ENCODE results near the gene NRXN3. TPM values are rescaled to one million over a fixed set of nuclear protein-coding genes. Genes with fewer than 3 reads are reported as not detected.

The NRXN3 gene
- total RNA-seq, 1 donor from 2014 or later: 18.0 TPM

DNA sequence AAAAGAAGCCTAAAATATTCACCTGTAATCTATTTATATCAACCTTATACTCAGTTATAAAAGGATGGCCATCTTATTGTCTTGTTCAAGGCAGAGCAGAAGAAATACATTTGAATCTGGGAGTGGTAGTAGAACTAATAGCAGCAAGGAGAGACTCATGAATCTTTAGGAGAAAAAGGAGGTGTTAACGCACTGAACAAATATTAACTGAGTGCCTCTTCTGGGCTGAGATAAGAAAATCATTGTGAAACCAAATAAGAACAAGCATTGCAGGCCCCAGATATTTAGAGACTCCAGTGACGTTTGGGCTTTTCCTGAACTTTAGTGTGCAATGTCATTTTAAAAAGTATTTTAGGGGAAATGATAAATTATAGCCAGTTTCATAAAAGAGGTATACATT lies 1250.6 kb downstream of the NRXN3 start:
- H3K4me1 ChIP-seq (ENCODE audit: insufficient read depth, low read length): no peaks in the 10 kb centered on the region
- no peaks in the 10 kb centered on the region for H3K27me3 ChIP-seq (ENCODE audit: insufficient read depth, low read length)
- no peak overlapping the region for H3K4me2 ChIP-seq (ENCODE audit: low read length)
- H3K4me3 Mint-ChIP-seq (ENCODE audit: unreplicated experiment): no peak overlapping the region
- no peaks in the 10 kb centered on the region for H3K27me3 Mint-ChIP-seq (ENCODE audit: low read depth, unreplicated experiment)
- no peak overlapping the region for H3K9ac ChIP-seq (ENCODE audit: low read length)
- H3K9me3 ChIP-seq (ENCODE audit: insufficient read depth, low read depth, low read length): no peaks in the 10 kb centered on the region
- H4K20me1 ChIP-seq (ENCODE audit: insufficient read depth, low read length): no peaks in the 10 kb centered on the region
- no peak overlapping the region for H3K4me3 ChIP-seq (ENCODE audit: insufficient read depth, low read depth, low read length)
- no peaks in the 10 kb centered on the region for H3K79me2 ChIP-seq (ENCODE audit: insufficient read depth, low read length)
- peaks cover 2% of the 10 kb centered on the region for H3K9me3 Mint-ChIP-seq (ENCODE audit: unreplicated experiment)
- no peaks in the 10 kb centered on the region for H3K4me1 Mint-ChIP-seq (ENCODE audit: low read depth, unreplicated experiment)
- H3K36me3 ChIP-seq (ENCODE audit: insufficient read depth, low read length): no peaks in the 10 kb centered on the region
- no peak overlapping the region for H3K27ac Mint-ChIP-seq (ENCODE audit: unreplicated experiment)
- TF ChIP-seq CTCF (IDR thresholded peaks at IDR 0.05; ENCODE audit: insufficient read depth, low read depth, low read length) (no peak), EZH2 (IDR thresholded peaks at IDR 0.05; ENCODE audit: insufficient read depth, low read length) (no peak)
- no peak overlapping the region for H2AFZ ChIP-seq (ENCODE audit: low read depth, low read length)
- H3K27ac ChIP-seq (ENCODE audit: low read depth, low read length): no peak overlapping the region
- no peak for FAIRE-seq
- no peaks in the 10 kb centered on the region for H3K36me3 Mint-ChIP-seq (ENCODE audit: low read depth, unreplicated experiment)
- DNase-seq (ENCODE audit: low read depth): no peak

DNA sequence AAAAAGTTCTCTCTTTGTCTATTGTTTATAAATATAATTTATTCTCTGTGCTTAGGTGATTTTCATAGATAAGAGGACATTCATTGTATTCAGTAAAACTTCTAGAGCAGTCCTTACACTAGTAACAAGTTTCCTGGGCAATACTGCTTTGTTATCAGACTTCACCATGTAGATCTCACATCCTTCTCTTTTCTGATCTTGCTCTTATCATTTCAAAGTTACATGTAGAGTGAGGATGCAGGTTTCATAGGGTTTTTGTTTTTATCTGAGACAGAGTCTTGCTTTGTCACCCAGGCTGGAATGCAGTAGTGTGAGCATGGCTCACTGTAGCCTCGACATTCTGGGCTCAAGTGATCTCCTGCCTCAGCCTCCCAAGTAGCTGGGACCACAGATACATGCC lies 1251.6 kb downstream of the NRXN3 start:
- Histone ChIP-seq H3K4me2 (ENCODE audit: low read length) (no peak overlapping the region), H3K36me3 (ENCODE audit: insufficient read depth, low read length) (no peaks in the 10 kb centered on the region), H3K27ac (ENCODE audit: low read depth, low read length) (no peak overlapping the region), H3K9me3 (ENCODE audit: insufficient read depth, low read depth, low read length) (no peaks in the 10 kb centered on the region), H4K20me1 (ENCODE audit: insufficient read depth, low read length) (no peaks in the 10 kb centered on the region), H3K79me2 (ENCODE audit: insufficient read depth, low read length) (no peaks in the 10 kb centered on the region), H3K27me3 (ENCODE audit: insufficient read depth, low read length) (no peaks in the 10 kb centered on the region), H3K9ac (ENCODE audit: low read length) (no peak overlapping the region), H2AFZ (ENCODE audit: low read depth, low read length) (no peak overlapping the region), H3K4me3 (ENCODE audit: insufficient read depth, low read depth, low read length) (no peak overlapping the region), H3K4me1 (ENCODE audit: insufficient read depth, low read length) (no peaks in the 10 kb centered on the region)
- DNase-seq (ENCODE audit: low read depth) (no peak), FAIRE-seq (no peak)
- no peak overlapping the region for H3K27ac Mint-ChIP-seq (ENCODE audit: unreplicated experiment)
- H3K9me3 Mint-ChIP-seq (ENCODE audit: unreplicated experiment): no peaks in the 10 kb centered on the region
- H3K4me1 Mint-ChIP-seq (ENCODE audit: low read depth, unreplicated experiment): no peaks in the 10 kb centered on the region
- H3K4me3 Mint-ChIP-seq (ENCODE audit: unreplicated experiment): no peak overlapping the region
- H3K27me3 Mint-ChIP-seq (ENCODE audit: low read depth, unreplicated experiment): no peaks in the 10 kb centered on the region
- TF ChIP-seq EZH2 (IDR thresholded peaks at IDR 0.05; ENCODE audit: insufficient read depth, low read length) (no peak), CTCF (IDR thresholded peaks at IDR 0.05; ENCODE audit: insufficient read depth, low read depth, low read length) (no peak)
- no peaks in the 10 kb centered on the region for H3K36me3 Mint-ChIP-seq (ENCODE audit: low read depth, unreplicated experiment)

- H3K4me1 ChIP-seq (ENCODE audit: insufficient read depth, low read length): no peaks in the 10 kb centered on the region
- H3K4me3 Mint-ChIP-seq (ENCODE audit: unreplicated experiment): no peak overlapping the region
- no peaks in the 10 kb centered on the region for H3K9me3 ChIP-seq (ENCODE audit: insufficient read depth, low read depth, low read length)
- no peak overlapping the region for H3K27ac ChIP-seq (ENCODE audit: low read depth, low read length)
- no peak for FAIRE-seq
- H3K4me1 Mint-ChIP-seq (ENCODE audit: low read depth, unreplicated experiment): no peaks in the 10 kb centered on the region
- no peak overlapping the region for H3K27ac Mint-ChIP-seq (ENCODE audit: unreplicated experiment)
- H2AFZ ChIP-seq (ENCODE audit: low read depth, low read length): no peak overlapping the region
- no peaks in the 10 kb centered on the region for H3K9me3 Mint-ChIP-seq (ENCODE audit: unreplicated experiment)
- no peaks in the 10 kb centered on the region for H3K36me3 ChIP-seq (ENCODE audit: insufficient read depth, low read length)
- H3K36me3 Mint-ChIP-seq (ENCODE audit: low read depth, unreplicated experiment): no peaks in the 10 kb centered on the region
- H3K4me3 ChIP-seq (ENCODE audit: insufficient read depth, low read depth, low read length): no peak overlapping the region
- no peaks in the 10 kb centered on the region for H3K79me2 ChIP-seq (ENCODE audit: insufficient read depth, low read length)
- H3K4me2 ChIP-seq (ENCODE audit: low read length): no peak overlapping the region
- TF ChIP-seq CTCF (IDR thresholded peaks at IDR 0.05; ENCODE audit: insufficient read depth, low read depth, low read length) (no peak), EZH2 (IDR thresholded peaks at IDR 0.05; ENCODE audit: insufficient read depth, low read length) (no peak)
- no peaks in the 10 kb centered on the region for H4K20me1 ChIP-seq (ENCODE audit: insufficient read depth, low read length)
- H3K27me3 ChIP-seq (ENCODE audit: insufficient read depth, low read length): no peaks in the 10 kb centered on the region
- no peaks in the 10 kb centered on the region for H3K27me3 Mint-ChIP-seq (ENCODE audit: low read depth, unreplicated experiment)
- H3K9ac ChIP-seq (ENCODE audit: low read length): no peak overlapping the region
- no peak for DNase-seq (ENCODE audit: low read depth)
Observed at GRCh38 chr14:79424462-79424861, 1254.3 kb downstream of the NRXN3 start.

All from astrocyte (in vitro differentiated cells and primary cell).